Measurements from ENCODE around the gene RHBG.

DNA sequence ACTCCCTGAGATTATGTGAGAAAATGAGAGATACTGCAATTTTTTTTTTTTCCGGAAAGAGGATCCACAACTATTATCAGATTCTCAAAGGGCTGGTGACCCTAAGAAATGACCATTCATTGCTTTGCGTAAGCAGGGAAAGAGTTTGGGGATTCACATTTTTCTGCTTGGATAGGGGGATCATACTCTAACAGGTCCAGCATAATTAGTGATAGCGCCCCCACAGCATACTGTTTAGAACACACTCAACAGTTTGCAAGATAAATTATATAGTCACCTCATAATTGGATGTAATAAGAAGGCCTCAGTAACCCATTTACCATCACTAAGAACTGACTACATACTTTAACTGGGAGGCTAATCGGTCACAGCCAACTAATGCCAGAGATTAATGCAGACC lies 32.8 kb upstream of the RHBG start:
- TF ChIP-seq POLR2A (IDR thresholded peaks at IDR 0.05; ENCODE audit: extremely low read depth, insufficient read length) = no peak
- TF ChIP-seq, protein P1, sequence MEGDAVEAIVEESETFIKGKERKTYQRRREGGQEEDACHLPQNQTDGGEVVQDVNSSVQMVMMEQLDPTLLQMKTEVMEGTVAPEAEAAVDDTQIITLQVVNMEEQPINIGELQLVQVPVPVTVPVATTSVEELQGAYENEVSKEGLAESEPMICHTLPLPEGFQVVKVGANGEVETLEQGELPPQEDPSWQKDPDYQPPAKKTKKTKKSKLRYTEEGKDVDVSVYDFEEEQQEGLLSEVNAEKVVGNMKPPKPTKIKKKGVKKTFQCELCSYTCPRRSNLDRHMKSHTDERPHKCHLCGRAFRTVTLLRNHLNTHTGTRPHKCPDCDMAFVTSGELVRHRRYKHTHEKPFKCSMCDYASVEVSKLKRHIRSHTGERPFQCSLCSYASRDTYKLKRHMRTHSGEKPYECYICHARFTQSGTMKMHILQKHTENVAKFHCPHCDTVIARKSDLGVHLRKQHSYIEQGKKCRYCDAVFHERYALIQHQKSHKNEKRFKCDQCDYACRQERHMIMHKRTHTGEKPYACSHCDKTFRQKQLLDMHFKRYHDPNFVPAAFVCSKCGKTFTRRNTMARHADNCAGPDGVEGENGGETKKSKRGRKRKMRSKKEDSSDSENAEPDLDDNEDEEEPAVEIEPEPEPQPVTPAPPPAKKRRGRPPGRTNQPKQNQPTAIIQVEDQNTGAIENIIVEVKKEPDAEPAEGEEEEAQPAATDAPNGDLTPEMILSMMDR (IDR thresholded peaks at IDR 0.05; ENCODE audit: low read depth, low read length) = peak; percentile 27

Data from NB4 (cell line).